GM12872 (cell line): ENCODE results near the gene ZNF672.

Experiments used
- TF ChIP-seq, protein P1 (sequence below): IDR thresholded peaks from 3 replicates; pipeline ENCODE4 v1.5.1; 2011; ENCODE audit warnings: low read depth, mild to moderate bottlenecking, low read length, moderate library complexity; ENCODE audit not compliant: insufficient read depth

Gene ZNF672

DNA sequence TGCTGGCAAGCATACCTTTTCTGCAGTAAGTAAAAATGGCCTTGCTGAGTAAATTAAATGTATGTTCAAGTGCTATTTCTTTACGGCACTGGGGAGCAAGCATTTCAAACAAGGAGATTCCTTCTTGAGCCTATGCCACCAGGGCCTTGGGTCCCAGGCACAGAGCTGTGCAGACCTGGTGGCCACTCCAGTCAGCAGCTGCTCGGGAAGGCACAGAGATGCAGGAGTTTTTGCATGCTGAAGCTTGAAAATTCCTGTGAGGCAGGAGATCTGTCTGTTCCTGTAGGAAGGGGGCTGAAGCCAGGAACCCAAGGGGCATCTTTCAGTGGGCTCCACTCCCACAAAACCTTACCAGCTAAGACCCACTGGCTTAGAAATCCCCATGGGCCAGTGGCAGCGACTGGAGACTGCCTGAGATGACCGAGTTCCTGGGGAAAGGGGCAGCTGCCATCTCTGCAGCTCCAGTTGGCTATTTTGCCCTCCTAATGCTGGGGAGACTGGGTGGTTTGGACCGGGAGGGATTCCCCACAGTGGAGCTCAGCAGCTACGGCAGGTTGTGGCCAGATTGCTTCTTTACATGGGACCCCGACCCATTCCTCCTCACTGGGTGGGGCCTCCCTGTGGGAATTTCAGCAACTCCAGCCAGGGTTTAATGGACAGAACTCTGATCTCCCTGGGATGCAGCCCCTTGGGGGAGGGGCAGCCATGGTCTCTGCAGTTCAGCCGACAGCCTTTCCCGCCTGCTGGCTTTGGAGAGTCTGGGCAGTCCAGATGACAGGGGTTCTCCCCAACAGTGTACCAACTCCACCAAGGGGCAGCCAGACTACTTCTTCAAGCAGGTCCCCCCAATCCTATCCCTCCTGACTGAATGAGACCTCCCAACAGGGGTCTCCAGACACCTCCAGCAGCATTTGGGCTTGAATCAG is 59.7 kb downstream of the ZNF672 start:
- TF ChIP-seq, protein P1, sequence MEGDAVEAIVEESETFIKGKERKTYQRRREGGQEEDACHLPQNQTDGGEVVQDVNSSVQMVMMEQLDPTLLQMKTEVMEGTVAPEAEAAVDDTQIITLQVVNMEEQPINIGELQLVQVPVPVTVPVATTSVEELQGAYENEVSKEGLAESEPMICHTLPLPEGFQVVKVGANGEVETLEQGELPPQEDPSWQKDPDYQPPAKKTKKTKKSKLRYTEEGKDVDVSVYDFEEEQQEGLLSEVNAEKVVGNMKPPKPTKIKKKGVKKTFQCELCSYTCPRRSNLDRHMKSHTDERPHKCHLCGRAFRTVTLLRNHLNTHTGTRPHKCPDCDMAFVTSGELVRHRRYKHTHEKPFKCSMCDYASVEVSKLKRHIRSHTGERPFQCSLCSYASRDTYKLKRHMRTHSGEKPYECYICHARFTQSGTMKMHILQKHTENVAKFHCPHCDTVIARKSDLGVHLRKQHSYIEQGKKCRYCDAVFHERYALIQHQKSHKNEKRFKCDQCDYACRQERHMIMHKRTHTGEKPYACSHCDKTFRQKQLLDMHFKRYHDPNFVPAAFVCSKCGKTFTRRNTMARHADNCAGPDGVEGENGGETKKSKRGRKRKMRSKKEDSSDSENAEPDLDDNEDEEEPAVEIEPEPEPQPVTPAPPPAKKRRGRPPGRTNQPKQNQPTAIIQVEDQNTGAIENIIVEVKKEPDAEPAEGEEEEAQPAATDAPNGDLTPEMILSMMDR, result no peak
